ENCODE results near the gene IL17C.

- TF ChIP-seq CTCF (IDR thresholded peaks at IDR 0.05) (no peak), POLR2A (IDR thresholded peaks at IDR 0.05) (no peak)
These were observed 47.7 kb downstream of the IL17C start for GRCh38 chr16:88686062-88686438.
